ENCODE measurements around the gene ARL10. TPM values are rescaled to one million over a fixed set of nuclear protein-coding genes. Genes with fewer than 3 reads are reported as not detected.

The ARL10 gene
- total RNA-seq, 1 experiment from 2014 or later = 0.05 TPM

GRCh38 chr5:176394096-176394495 lies 28.8 kb downstream of the ARL10 start:
- Histone ChIP-seq H3K4me3 (replicated peaks in 1 of 2; ENCODE audit: low read depth in 1 of 2, low read length in 2 of 2) (no peak overlapping the region), H3K9ac (ENCODE audit: low read length) (no peak overlapping the region), H2AFZ (ENCODE audit: low read depth, low read length, poor library complexity, severe bottlenecking) (no peak overlapping the region), H3K79me2 (ENCODE audit: insufficient read depth, low read length) (peaks cover 19% of the 10 kb centered on the region), H3K27me3 (ENCODE audit: insufficient read depth, low read length) (no peaks in the 10 kb centered on the region), H3K9me3 (ENCODE audit: control insufficient read depth in 1 of 2, insufficient read depth in 1 of 2, low read depth in 1 of 2, low read length in 2 of 2) (no peaks in the 10 kb centered on the region), H3K4me1 (ENCODE audit: control insufficient read depth in 1 of 2, insufficient read depth in 2 of 2, low read length in 2 of 2) (peaks cover 2 to 9% of the 10 kb centered on the region in 2 experiments; a peak in 2 of 4 replicates), H3K36me3 (ENCODE audit: control insufficient read depth in 1 of 2, insufficient read depth in 2 of 2, low read length in 2 of 2) (peaks cover 2 to 10% of the 10 kb centered on the region in 2 experiments; a peak in 1 of 4 replicates), H4K20me1 (ENCODE audit: insufficient read depth) (no peaks in the 10 kb centered on the region), H3K27ac (ENCODE audit: low read depth, low read length) (no peak overlapping the region), H3K9me2 (ENCODE audit: insufficient read depth) (no peaks in the 10 kb centered on the region), H3K4me2 (ENCODE audit: low read length) (no peak overlapping the region)
- DNase-seq (ENCODE audit: low read depth, low spot score) (no peak), ATAC-seq (no peak)
- intact Hi-C loops (cut with micrococcal nuclease) = no loop called here
- BruUV-seq (replicated peaks) = no TSS peak
- no peak for TF ChIP-seq EZH2phosphoT487 (IDR thresholded peaks at IDR 0.05; ENCODE audit: borderline replicate concordance)
- no peak for TF ChIP-seq CBX3 (IDR thresholded peaks at IDR 0.05; ENCODE audit: low read depth)
- no peak for TF ChIP-seq ATF3 (IDR thresholded peaks at IDR 0.05)
- TF ChIP-seq POLR2A (IDR thresholded peaks at IDR 0.05; ENCODE audit: borderline replicate concordance, extremely low read depth, insufficient read depth, insufficient read length) = no peak
- ChIA-PET RAD21 (ENCODE audit: low non-redundant PET in 1 of 2, low total read pairs in 2 of 2, uncharacterized antibody in 2 of 2, unreplicated experiment in 2 of 2) (no interaction called here), POLR2A (no interaction called here), CTCF (no interaction called here)

GRCh38 chr5:176394881-176395675 lies 29.8 kb downstream of the ARL10 start:
- Histone ChIP-seq H3K27me3 (ENCODE audit: insufficient read depth, low read length) (no peaks in the 10 kb centered on the region), H2AFZ (ENCODE audit: low read depth, low read length, poor library complexity, severe bottlenecking) (no peak overlapping the region), H3K36me3 (ENCODE audit: control insufficient read depth in 1 of 2, insufficient read depth in 2 of 2, low read length in 2 of 2) (peaks cover 2 to 10% of the 10 kb centered on the region in 2 experiments; a peak in 1 of 4 replicates), H3K4me2 (ENCODE audit: low read length) (no peak overlapping the region), H3K9ac (ENCODE audit: low read length) (no peak overlapping the region), H3K9me2 (ENCODE audit: insufficient read depth) (no peaks in the 10 kb centered on the region), H4K20me1 (ENCODE audit: insufficient read depth) (no peaks in the 10 kb centered on the region), H3K79me2 (ENCODE audit: insufficient read depth, low read length) (peaks cover 11% of the 10 kb centered on the region), H3K27ac (ENCODE audit: low read depth, low read length) (no peak overlapping the region), H3K4me1 (ENCODE audit: control insufficient read depth in 1 of 2, insufficient read depth in 2 of 2, low read length in 2 of 2) (peaks cover 3 to 6% of the 10 kb centered on the region in 2 experiments), H3K4me3 (replicated peaks in 1 of 2; ENCODE audit: low read depth in 1 of 2, low read length in 2 of 2) (no peak overlapping the region), H3K9me3 (ENCODE audit: control insufficient read depth in 1 of 2, insufficient read depth in 1 of 2, low read depth in 1 of 2, low read length in 2 of 2) (no peaks in the 10 kb centered on the region)
- CTCF ChIA-PET = no interaction called here
- RAD21 ChIA-PET (ENCODE audit: low non-redundant PET in 1 of 2, low total read pairs in 2 of 2, uncharacterized antibody in 2 of 2, unreplicated experiment in 2 of 2) = no interaction called here
- POLR2A ChIA-PET = no interaction called here
- intact Hi-C loops (cut with micrococcal nuclease) = no loop called here
- ATAC-seq = no peak
- DNase-seq (ENCODE audit: low read depth, low spot score) = no peak
- no TSS peak for BruUV-seq (replicated peaks)
- no peak for TF ChIP-seq SP1 (IDR thresholded peaks at IDR 0.05; ENCODE audit: low read depth)
- no peak for TF ChIP-seq CTCF (IDR thresholded peaks at IDR 0.05 in 2 of 3, conservative IDR thresholded peaks at IDR 0.05 in 1 of 3; ENCODE audit: borderline replicate concordance in 1 of 3, insufficient read depth in 1 of 3, low read depth in 2 of 3, low read length in 2 of 3)
- no peak for TF ChIP-seq SRF (IDR thresholded peaks at IDR 0.05; ENCODE audit: low read depth)
- TF ChIP-seq CBX3 (IDR thresholded peaks at IDR 0.05; ENCODE audit: low read depth) = no peak
- no peak for TF ChIP-seq EGR1 (IDR thresholded peaks at IDR 0.05; ENCODE audit: low read depth)
- no peak for TF ChIP-seq ZBTB33 (IDR thresholded peaks at IDR 0.05; ENCODE audit: extremely low read depth, insufficient replicate concordance, low read length)
- TF ChIP-seq ATF3 (IDR thresholded peaks at IDR 0.05) = no peak
- no peak for TF ChIP-seq MAX (IDR thresholded peaks at IDR 0.05)
- no peak for TF ChIP-seq TCF7L2 (IDR thresholded peaks at IDR 0.05; ENCODE audit: borderline replicate concordance, extremely low read depth, insufficient read depth, insufficient read length)
- TF ChIP-seq FOSL1 (IDR thresholded peaks at IDR 0.05; ENCODE audit: low read depth) = no peak
- TF ChIP-seq POLR2AphosphoS5 (IDR thresholded peaks at IDR 0.05; ENCODE audit: low read depth, low read length) = no peak
- no peak for TF ChIP-seq RAD21 (IDR thresholded peaks at IDR 0.05; ENCODE audit: low read depth)
- no peak for TF ChIP-seq JUND (IDR thresholded peaks at IDR 0.05)
- TF ChIP-seq ELF1 (IDR thresholded peaks at IDR 0.05; ENCODE audit: borderline replicate concordance, low read depth) = no peak
